OCI-LY1 (cell line): ENCODE data around the gene ENPP7.

Experiments used
- EZH2 ChIP-seq: fragments of 200-600 bp; sonication (generic), shearing (Covaris generic); IDR thresholded peaks from 2 replicates; pipeline ENCODE4 v1.8.0; 2017; ENCODE audit warnings: borderline replicate concordance, mixed run types, mild to moderate bottlenecking, antibody characterized with exemption, low read length, moderate library complexity, mixed read lengths
- TF ChIP-seq, protein P1 (sequence below): fragments of 200-600 bp; sonication (generic), shearing (Covaris generic); IDR thresholded peaks from 2 replicates; pipeline ENCODE4 v1.5.1; 2017; ENCODE audit warnings: mild to moderate bottlenecking, antibody characterized with exemption, low read length, moderate library complexity, mixed read lengths

DNA sequence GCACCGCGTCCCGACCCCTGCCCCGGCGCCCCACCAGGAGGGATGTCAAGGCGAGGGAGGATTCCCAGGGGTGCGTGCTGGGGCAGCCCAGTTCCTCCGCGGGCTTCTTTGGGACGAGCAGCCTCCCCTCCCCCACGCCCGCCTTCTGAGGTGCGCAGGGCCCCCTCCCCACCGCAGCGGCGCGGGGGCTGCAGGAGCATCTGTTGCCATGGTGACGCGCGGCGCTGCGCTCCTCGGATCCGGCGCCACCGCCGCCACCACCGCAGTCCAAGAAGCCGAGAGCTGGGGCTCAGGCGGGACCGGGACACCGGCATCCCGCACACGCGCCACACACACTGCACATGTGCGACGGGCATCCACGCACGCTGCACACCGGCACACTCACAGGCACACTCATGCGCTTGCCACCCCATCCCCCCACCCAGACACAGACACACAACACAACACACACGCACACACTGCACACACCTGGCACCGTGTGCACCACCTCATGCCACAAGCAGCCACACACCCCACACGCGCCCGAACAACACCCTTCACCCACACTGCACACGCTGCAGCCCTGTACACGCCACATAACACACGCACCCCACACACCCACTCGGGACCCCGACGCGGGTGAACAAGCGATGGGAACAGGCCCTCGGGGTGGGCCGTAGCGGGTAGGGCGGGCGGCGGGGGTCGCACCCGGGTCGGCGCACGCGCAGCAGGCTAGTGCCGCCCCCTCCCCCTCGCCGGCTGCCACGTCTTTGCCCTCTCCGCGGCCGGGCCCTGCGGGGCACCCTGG lies 17.0 kb downstream of the ENPP7 start:
- no peak for TF ChIP-seq EZH2
- TF ChIP-seq, protein P1, sequence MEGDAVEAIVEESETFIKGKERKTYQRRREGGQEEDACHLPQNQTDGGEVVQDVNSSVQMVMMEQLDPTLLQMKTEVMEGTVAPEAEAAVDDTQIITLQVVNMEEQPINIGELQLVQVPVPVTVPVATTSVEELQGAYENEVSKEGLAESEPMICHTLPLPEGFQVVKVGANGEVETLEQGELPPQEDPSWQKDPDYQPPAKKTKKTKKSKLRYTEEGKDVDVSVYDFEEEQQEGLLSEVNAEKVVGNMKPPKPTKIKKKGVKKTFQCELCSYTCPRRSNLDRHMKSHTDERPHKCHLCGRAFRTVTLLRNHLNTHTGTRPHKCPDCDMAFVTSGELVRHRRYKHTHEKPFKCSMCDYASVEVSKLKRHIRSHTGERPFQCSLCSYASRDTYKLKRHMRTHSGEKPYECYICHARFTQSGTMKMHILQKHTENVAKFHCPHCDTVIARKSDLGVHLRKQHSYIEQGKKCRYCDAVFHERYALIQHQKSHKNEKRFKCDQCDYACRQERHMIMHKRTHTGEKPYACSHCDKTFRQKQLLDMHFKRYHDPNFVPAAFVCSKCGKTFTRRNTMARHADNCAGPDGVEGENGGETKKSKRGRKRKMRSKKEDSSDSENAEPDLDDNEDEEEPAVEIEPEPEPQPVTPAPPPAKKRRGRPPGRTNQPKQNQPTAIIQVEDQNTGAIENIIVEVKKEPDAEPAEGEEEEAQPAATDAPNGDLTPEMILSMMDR, result no peak
